Left cardiac atrium (tissue), 4 donors: ENCODE data around the gene TBL1Y. TPM values are rescaled to one million over a fixed set of nuclear protein-coding genes. Genes with fewer than 3 reads are reported as not detected.
"Not testable (repeated sequence)": the region's sequence is repeated elsewhere in the genome, so short reads cannot be mapped to it uniquely, and the experiment has no call there.

ENCODE experiments used
- ATAC-seq, 2 donors: fragments of 200-7000 bp; cut with Tn5 transposase; one replicate each; pipeline ENCODE4 v1.9.1; 2020; ENCODE audit warnings: mild to moderate bottlenecking in 2 of 2, moderate library complexity in 2 of 2
- DNase-seq: peaks from one replicate; pipeline ENCODE4 v3.0.0-alpha.2; 2020
- intact Hi-C, 2 donors: fragments of 100-400 bp; cut with DNase I; formaldehyde crosslinking; loops; one replicate each; pipeline versions ENCODE4 v1.14.1 to v1.15.1; 2022 to 2023
- total RNA-seq, 2 donors: library from RNA; stranded (reverse); fragmentation: NEBNext Ultra II Directional; extraction: Animal tissue kit (Norgen Biotek cat#: 25700); gene quantifications; one replicate each; pipeline ENCODE4 v1.2.1, GENCODE V29; 2021
- donor health status: DM: no; HTN: yes; CAD: no.
- donor health status: DM: no; HTN: yes; CAD: no; lungs with severe emphysema.
- donor health status: DM: yes; HTN: yes; CAD: no.
- donor health status: Dilated cardiomyopathy.

Gene TBL1Y
- total RNA-seq, 2 donors from 2014 or later: 0.56 TPM; not detected in 1

DNA sequence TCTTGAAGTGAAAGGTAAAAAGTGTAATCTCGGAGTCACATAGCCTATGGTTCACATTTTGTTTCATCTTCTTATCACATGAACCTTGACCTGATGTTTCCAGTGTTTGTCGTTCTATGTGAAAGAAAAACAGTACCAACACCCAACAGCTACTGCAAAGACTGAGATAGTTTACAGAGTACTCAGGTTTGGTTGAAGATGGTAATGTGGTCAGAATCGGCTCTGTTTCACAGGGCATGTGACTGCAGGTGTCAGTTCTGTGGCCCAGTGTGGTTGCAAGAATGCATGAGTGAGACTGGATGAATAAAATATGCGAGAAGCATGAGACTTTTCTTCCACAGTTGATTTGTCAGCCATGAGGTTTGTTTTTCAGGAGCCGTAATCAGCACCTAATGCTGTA, 130.2 kb downstream of the TBL1Y start:
- DNase-seq (no peak), ATAC-seq (no peak)
- intact Hi-C loops: no loop called here

DNA sequence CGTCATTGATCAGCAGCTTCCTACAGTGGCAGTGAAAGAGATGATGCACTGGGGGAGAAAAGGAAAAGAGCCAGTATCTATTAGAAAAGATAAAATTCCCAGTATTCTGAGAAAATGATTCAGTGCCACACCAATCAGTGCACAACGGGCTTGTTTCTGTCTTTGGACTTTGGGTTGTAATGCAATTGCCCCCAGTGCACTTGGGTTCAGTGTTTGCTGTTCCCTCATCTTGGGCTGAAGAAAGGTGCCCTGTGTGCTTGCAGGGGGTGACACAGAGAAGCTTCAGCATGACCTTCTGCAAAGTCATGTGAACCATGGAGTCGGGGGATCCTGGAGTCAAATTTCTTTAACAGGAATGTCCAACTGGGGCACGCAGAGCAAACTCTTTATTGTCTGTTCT, 131.5 kb downstream of the TBL1Y start:
- no peak for ATAC-seq
- intact Hi-C loops: no loop called here
- DNase-seq: no peak

DNA sequence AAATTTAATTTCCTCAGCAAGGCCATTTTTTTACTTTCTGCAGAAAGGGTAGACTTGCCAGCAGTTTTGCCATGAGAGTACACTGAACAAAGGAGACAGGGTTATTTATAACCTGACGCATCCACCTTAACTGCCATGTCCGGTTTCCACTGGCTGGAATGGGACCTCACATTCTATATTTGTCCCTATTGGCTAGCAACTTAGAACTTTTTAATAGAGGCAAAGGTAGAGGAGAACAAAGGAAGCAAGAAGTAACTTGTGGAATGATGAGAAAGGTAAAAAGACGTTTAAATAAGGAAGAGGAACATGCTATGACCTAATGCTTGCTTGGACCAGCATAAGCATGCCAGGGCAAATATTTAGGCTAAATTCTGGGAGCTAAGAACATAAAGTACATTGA, 142.0 kb downstream of the TBL1Y start:
- intact Hi-C loops, ATAC-seq, DNase-seq: not testable (repeated sequence)

DNA sequence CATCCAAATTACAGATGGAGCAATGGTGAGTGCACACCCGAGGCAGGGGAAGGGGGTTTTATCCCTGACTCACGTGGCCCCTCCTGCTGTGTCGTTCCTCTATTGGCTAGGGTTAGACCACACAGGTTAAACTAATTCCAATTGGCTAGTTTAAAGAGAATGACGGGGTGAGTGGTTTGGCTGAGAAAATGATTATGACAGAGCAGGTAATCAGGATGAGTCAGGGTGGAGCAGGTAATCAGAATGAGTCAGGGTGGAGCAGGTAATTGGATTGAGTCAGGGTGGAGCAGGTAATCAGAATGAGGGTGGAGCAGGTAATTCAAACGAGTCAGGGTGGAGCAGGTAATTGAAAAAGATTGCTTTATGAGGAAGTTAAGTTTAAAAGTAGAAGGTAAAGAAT, 146.4 kb downstream of the TBL1Y start:
- ATAC-seq (no peak), DNase-seq (no peak)
- intact Hi-C loops: no loop called here

DNA sequence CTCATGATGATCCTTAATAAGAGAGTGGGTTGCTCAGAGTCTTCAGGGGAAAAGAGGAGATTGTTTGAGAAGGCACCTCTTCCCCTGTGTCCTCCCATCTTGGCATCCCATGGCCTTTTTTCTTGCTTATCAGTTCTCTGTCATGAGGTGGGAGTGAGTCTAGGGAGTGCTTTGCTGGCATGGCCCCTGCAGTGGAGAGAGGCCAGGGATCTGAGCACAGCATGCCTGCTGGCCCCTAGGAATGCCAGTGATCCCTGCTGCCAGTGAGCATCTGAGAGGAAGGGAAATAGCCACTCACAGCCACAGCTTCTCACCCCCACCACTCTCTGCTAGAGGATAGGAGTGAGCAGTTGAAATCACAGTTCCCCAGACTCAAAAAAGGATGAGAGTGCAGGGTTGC, 168.2 kb downstream of the TBL1Y start:
- no peak for DNase-seq
- ATAC-seq: peak in 1 of 2 donors; percentile 92
- intact Hi-C loops: no loop called here

DNA sequence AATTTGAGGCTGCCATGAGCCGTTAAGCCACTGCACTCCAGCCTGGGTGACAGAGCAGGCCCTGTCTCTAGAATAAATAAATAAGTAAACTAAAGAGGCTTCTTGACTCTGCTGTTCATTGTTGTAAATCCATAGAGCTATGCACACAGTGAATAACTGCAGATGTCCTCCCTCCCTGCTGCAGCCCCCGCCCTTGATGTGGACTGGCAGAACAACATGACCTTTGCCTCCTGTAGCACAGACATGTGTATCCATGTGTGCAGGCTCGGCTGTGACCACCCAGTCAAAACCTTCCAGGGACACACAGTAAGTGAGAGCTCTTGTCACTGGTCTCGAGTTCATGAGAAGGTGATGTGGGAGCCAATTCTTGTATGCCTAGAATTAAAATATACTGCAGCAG, 170.1 kb downstream of the TBL1Y start:
- DNase-seq, intact Hi-C loops, ATAC-seq: not testable (repeated sequence)

DNA sequence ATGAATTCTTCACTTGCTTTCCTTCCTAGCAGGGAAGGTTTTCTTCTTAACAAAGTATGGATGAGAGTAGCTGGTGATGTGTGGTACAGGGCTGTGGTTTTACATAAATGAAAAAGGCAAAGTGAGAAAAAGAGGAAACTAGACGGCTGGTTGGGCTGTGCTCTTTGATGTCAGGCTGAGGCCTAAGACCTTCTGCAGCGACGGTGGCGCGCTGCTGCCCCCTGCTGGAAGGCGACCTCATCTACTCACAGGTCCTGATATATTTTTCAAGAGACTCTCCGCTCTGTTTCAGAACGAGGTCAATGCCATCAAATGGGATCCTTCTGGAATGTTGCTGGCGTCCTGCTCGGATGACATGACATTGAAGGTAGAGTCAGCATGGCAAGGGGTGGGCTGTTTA, 175.1 kb downstream of the TBL1Y start:
- DNase-seq (no peak), ATAC-seq (peak in 1 of 2 donors; percentile 82)
- intact Hi-C loops: loop anchor here in 1 of 2 donors (5.0 kb wide), 1 partner anchor 118 kb away; no protein-coding TSS in a partner anchor

DNA sequence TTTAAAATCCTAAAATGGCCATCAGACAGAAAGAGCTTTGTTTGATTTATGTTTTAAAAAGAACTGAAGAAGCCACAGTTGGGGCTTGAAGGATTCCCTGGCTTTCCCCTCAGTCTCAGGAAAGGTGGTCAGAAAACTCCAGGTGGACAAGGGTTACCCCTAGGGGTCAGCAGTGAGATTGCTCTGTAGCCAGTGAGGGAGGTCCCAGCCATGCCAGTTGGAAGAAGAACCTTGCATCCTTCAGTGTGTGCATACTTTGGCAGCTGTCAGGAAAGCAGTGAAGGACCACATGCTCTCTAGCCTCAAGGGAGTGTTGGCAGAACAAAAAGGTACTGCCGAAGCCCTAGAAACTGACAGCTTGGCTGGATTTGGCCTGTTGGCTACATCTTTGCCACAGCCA, 182.3 kb downstream of the TBL1Y start:
- ATAC-seq (no peak), DNase-seq (no peak)
- intact Hi-C loops: no loop called here

DNA sequence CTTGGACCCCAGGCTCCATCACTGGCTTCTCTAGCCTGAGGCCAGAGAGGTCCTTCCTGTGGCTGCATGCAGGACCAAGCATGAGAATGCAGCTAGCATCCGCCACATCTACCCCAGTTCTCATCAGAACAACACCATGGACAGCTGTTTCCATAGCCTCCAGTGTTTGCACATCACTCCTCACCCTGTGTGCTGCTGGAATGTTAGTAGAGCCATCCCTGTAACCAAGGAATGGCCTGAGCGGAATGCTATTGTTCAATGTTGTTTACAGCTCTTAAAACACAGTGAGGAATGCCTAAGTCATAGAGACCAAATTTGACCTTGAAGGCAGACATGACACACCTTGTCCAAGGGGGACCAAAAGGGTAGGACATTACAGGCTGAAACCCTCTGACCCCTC, 183.9 kb downstream of the TBL1Y start:
- no peak for DNase-seq
- no peak for ATAC-seq
- intact Hi-C loops: no loop called here

DNA sequence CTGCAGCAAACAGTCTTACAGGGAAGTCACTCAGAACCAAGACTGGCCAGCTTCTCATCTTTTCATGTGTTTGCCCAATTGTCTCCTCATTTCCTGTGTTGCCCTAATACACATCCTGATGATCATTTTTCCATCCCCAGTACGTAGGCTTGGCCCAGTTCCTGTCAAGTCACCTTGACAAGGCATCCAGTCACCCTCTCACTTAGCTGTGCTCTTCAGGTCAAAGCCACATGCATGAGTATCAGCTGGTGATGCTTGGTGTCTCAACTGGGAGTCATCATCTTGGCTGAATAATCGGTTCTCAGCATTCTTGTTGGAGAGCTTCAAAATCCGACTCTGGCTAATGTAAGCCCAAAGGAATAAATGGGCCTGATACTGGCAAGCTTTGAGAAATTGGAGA, 186.5 kb downstream of the TBL1Y start:
- DNase-seq (no peak), ATAC-seq (no peak)
- intact Hi-C loops: no loop called here

DNA sequence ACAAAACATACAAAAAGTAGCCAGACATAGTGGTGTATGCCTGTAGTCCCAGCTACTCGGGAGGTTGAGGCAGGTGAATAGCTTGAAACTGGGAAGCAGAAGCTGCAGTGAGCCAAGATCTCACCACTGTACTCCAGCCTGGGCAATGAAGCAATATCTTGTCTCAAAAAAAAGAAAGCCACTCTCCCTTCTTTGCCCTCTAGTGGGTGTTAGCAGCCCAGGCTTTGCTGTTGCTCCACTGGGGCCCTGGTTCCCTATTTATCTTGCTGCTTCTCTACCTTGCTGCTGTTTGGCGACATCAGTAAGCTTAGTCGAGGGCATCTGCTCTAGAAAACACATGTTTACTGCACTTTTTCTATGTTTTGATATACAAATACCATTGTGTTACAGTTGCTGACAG, 189.2 kb downstream of the TBL1Y start:
- ATAC-seq: no peak
- intact Hi-C loops: no loop called here
- DNase-seq: no peak

DNA sequence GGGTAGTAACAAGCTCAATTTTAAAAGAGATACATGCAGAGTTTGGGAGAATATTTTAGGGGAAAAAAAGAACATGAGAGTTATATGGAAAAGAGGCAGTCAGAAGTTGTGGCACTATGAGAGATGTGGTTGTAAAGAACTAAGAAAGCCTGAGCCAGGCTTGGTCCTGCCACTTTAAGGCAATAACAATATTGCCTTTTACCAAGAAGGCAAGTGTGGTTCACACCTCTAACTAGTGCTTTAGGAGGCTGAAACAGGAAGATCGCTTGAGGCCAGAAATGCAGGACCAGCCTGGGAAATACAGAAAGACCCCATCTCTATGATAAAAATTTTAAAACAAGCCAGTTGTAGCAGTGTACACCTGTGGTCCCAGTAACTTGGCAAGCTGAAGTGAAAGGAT, 192.2 kb downstream of the TBL1Y start:
- ATAC-seq (no peak), DNase-seq (no peak)
- intact Hi-C loops: no loop called here

DNA sequence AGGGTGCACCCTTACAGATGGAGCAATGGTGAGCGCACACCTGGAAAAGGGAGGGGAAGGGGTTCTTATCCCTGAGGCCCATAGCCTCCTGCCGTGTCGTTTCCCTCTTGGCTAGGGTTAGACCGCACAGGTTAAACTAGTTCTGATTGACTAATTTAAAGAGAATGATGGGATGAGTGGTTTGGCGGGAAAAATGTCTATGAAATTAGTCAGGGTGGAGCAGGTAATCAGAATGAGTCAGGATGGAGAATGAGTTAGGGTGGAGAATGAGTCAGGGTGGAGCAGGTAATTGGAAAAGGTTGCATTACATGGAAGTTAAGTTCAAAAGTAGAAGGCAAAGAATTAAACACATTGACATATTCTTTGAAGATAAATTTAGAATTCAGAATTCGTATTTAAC, 196.7 kb downstream of the TBL1Y start:
- intact Hi-C loops: no loop called here
- ATAC-seq: no peak
- DNase-seq: no peak

DNA sequence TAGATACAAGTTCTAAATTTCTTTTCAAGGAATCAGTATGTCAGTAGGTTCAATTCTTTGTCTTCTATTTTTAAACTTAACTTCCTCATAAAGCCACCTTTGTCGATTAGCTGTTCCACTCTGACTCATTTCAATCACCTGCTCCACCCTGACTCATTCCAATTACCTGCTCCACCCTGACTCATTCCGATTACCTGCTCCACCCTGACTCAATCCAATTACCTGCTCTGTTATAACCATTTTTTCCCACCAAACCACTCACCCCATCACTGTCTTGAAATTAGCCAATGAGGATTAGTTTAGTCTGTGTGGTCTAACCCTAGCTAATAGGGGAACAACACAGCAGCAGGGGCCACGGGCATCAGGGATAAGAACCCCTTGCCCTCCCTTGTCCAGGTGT, 199.6 kb downstream of the TBL1Y start:
- intact Hi-C loops: no loop called here
- ATAC-seq (no peak), DNase-seq (no peak)

DNA sequence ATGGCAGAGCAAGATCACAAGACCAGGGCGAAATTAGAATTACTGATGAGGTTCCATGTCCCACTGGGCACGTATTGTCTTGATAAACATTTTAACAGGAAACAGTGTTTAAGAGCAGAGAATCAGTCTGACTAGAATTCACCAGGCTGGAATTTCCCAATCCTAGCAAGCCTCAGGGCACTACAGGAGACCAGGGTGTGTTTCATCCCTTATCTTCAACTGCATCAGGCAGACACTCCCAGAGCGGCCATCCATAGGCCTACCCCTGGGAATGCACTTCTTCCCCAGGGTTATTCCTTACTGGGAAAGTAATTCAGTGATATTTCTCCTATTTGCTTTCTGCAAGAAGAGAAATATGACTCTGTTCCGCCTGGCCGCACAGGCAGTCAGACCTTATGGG, 205.4 kb downstream of the TBL1Y start:
- DNase-seq: no peak
- no peak for ATAC-seq
- intact Hi-C loops: no loop called here

DNA sequence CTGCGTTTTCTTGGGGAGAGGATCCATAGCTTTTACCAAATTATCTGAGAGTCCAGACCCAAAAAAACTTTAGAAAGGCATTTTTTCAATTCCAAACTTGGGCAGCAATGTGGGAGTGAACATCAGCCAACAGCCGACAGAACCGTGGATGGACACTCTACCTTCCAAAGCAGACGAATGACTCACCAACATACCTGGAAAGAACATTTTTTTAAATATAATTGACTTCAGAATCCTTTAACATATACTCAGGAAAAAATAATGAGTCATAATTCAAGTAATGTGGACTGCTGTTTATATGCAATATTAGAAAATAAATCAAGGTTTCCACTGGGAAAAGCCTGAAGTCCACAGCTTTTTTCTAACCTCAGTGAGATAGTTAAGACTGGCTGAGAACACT, 211.7 kb downstream of the TBL1Y start:
- no peak for DNase-seq
- peak in 1 of 2 donors; percentile 37 for ATAC-seq
- intact Hi-C loops: no loop called here

DNA sequence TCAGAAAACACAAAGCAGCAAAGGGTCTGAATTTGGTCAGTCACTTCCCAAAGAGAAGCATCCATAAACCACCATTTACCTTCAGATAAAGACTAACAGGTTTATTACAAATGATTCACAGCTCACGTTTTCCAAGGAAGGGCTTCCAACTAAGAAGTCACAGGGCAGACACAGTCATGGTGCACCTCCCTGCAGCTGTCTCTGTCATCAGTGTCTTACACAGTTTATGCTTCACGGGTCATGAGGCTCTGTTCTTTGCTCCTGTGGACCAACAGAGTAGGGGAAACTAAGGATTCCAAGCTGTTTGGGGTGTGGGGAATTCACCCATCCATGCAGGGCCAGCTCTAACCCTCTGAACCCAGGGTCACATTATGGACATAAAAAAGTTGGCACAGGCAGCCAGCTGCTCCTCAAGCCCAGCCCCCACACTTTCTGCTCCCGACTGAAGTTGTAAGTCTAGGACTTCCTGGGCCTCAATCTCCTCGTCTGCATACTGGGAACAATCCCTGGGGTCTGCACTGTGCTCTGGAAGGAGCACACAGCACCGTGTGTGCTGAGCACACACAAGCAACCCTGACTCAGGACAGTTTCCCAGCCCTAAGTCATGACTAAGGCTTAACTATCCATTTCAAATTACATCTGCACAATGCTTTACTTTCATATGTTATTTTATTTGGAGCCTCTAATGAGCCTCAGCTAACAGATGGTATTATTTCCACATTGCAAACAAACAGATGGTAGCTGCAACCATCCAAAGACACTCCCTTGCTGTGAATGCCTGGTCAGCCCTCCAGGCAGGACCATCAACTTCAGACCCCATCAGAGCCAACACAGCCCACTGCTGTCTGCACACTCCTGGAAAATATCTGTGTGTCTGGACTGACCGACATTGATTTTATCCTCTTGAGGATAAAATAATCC, 214.9 kb downstream of the TBL1Y start:
- DNase-seq (no peak), ATAC-seq (peak in 1 of 2 donors; percentile 53)
- intact Hi-C loops: no loop called here

DNA sequence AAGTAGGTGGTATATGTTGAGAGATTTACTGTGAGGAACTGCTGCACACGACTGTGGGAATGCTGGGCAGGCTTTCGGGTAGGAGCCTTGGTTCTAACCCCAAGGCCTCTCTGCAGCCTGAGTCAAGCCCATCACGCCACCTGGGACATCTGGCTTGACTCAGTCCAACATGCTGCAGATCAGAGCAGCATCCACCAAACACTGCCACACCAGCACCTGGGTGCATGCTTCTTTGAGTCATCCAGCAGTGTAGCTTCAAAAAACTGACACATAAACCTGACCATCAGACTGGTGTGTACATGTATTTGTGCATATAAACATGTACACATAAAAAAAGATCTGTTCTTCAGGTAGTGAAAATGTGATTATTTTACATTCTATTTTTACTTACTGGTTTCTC, 217.7 kb downstream of the TBL1Y start:
- intact Hi-C loops: no loop called here
- ATAC-seq (no peak), DNase-seq (no peak)
